HepG2 (cell line): Measurements from ENCODE around the gene OTOGL. TPM values are rescaled to one million over a fixed set of nuclear protein-coding genes. Genes with fewer than 3 reads are reported as not detected.

Experiments
- ATAC-seq: fragments of 200-7000 bp; cut with Tn5 transposase; 3 replicates; pipeline ENCODE4 v1.9.1; 2020; ENCODE audit warnings: mild to moderate bottlenecking, moderate library complexity
- BruUV-seq: library from RNA; stranded (reverse); fragments of 400-500 nt; replicated peaks from 2 replicates; lab custom pipeline; 2021; lab: Mats Ljungman, UMichigan
- CTCF ChIA-PET: fragments of 300-600 bp; formaldehyde crosslinking; extraction: SDS; loops from one replicate; lab custom pipeline; 2021; ENCODE audit warnings: low total read pairs, inconsistent platforms, low intra/inter-chr PET ratio; lab: Yijun Ruan, JAX
- POLR2A ChIA-PET: fragments of 350-600 bp; sonication (Branson Sonifier 250); formaldehyde crosslinking; loops from one replicate; lab custom pipeline; 2020; ENCODE audit warnings: antibody characterized with exemption, inconsistent platforms; lab: Yijun Ruan, JAX
- DNase-seq: peaks from one replicate; pipeline ENCODE4 v3.0.0-alpha.2; 2015; ENCODE audit warnings: low spot score
- FAIRE-seq: peaks from 3 replicates; lab custom pipeline; 2011; peaks lifted over from hg19 to GRCh38; lab: Jason Lieb, UNC
- H2AFZ ChIP-seq: one replicate; pipeline ENCODE4 v1.6.1; 2011; ENCODE audit warnings: low read length, inconsistent platforms
- H3K27ac ChIP-seq: fragments of 300-600 bp; 3 replicates; pipeline ENCODE4 v1.8.0; 2011; ENCODE audit warnings: mixed run types, mild to moderate bottlenecking, mixed read lengths, low read length, inconsistent platforms; ENCODE audit not compliant: insufficient read depth; ENCODE audit errors: extremely low read length
- H3K27me3 ChIP-seq, 2 experiments: fragments of 200-600 bp in 1 of 2; 2 replicates in 1 of 2; 3 replicates in 1 of 2; pipeline versions ENCODE4 v1.6.0 to v1.8.0; 2011; ENCODE audit warnings: low read length in 2 of 2, mild to moderate bottlenecking in 2 of 2, moderate library complexity in 2 of 2, inconsistent platforms in 1 of 2; ENCODE audit not compliant: insufficient read depth in 2 of 2, control insufficient read depth in 1 of 2
- H3K36me3 ChIP-seq, 2 experiments: fragments of 200-600 bp in 1 of 2; replicated peaks in 1 of 2; 2 replicates in 1 of 2; 3 replicates in 1 of 2; pipeline versions ENCODE4 v1.5.1 to v1.8.0; 2011; ENCODE audit warnings: low read length in 2 of 2, inconsistent platforms in 1 of 2; ENCODE audit not compliant: insufficient read depth in 2 of 2, control insufficient read depth in 1 of 2
- H3K4me1 ChIP-seq: 2 replicates; pipeline ENCODE4 v1.5.1; 2012; ENCODE audit warnings: low read length, inconsistent platforms; ENCODE audit not compliant: insufficient read depth
- H3K4me2 ChIP-seq: 2 replicates; pipeline ENCODE4 v1.6.0; 2011; ENCODE audit warnings: low read depth, low read length, inconsistent platforms
- H3K4me3 ChIP-seq, 3 experiments: fragments of 200-600 bp in 1 of 3; sonication (generic), shearing (Covaris generic) in 1 of 3; replicated peaks in 1 of 3; 2 replicates each; pipeline ENCODE4 v1.5.1; 2011 to 2016; ENCODE audit warnings: low read length in 3 of 3, inconsistent platforms in 2 of 3, low read depth in 2 of 3, mild to moderate bottlenecking in 2 of 3, control low read depth in 1 of 3, mixed read lengths in 1 of 3; ENCODE audit not compliant: insufficient read depth in 1 of 3
- H3K79me2 ChIP-seq: one replicate; pipeline ENCODE4 v1.6.1; 2011; ENCODE audit warnings: low read length, inconsistent platforms; ENCODE audit not compliant: insufficient read depth
- H3K9ac ChIP-seq: 2 replicates; pipeline ENCODE4 v1.6.0; 2011; ENCODE audit warnings: mild to moderate bottlenecking, low read depth, low read length, inconsistent platforms; ENCODE audit not compliant: insufficient read depth
- H3K9me3 ChIP-seq: 2 replicates; pipeline ENCODE4 v1.5.1; 2012; ENCODE audit warnings: mild to moderate bottlenecking, low read length
- H4K20me1 ChIP-seq: 2 replicates; pipeline ENCODE4 v1.6.0; 2011; ENCODE audit warnings: inconsistent platforms, mild to moderate bottlenecking, low read length, moderate library complexity; ENCODE audit not compliant: insufficient read depth
- HNRNPH1 ChIP-seq: fragments of 200-400 bp; formaldehyde crosslinking; optimal IDR thresholded peaks from 2 replicates; pipeline ENCODE3; 2017; ENCODE audit warnings: mild to moderate bottlenecking, low read depth, low read length
- IKZF4 ChIP-seq: sonication (generic); formaldehyde crosslinking; IDR thresholded peaks from 2 replicates; pipeline ENCODE4 v1.5.1; 2020; ENCODE audit warnings: borderline replicate concordance, mild to moderate bottlenecking, low read depth, missing genetic modification reagents; ENCODE audit errors: not compliant biosample characterization
- KDM3A ChIP-seq: IDR thresholded peaks from 2 replicates; pipeline ENCODE4 v1.6.1; 2018; ENCODE audit warnings: low read depth, missing compliant biosample characterization
- NFE2L2 ChIP-seq: fragments of 150-350 bp; IDR thresholded peaks from 2 replicates; pipeline ENCODE4 v1.6.1; 2014; ENCODE audit warnings: low read length
- RXRB ChIP-seq: IDR thresholded peaks from 2 replicates; pipeline ENCODE4 v1.6.1; 2016; ENCODE audit warnings: borderline replicate concordance, missing genetic modification reagents, missing compliant biosample characterization
- SRSF9 ChIP-seq: fragments of 200-400 bp; formaldehyde crosslinking; IDR thresholded peaks from 2 replicates; pipeline ENCODE4 v1.6.1; 2018; ENCODE audit warnings: borderline replicate concordance, mild to moderate bottlenecking, low read depth, low read length; ENCODE audit not compliant: insufficient read depth, poor library complexity, severe bottlenecking
- ZBTB7A ChIP-seq: sonication (generic); formaldehyde crosslinking; IDR thresholded peaks from 2 replicates; pipeline ENCODE4 v1.8.0; 2022; ENCODE audit warnings: mild to moderate bottlenecking, missing genetic modification reagents
- ZNF253 ChIP-seq: sonication (generic); formaldehyde crosslinking; IDR thresholded peaks from 2 replicates; pipeline ENCODE4 v1.8.0; 2022; ENCODE audit warnings: mild to moderate bottlenecking, missing genetic modification reagents, borderline replicate concordance
- ZNF282 ChIP-seq: fragments of 450-650 bp; IDR thresholded peaks from 2 replicates; pipeline ENCODE4 v1.6.1; 2018; ENCODE audit not compliant: partially characterized antibody
- ZNF713 ChIP-seq: sonication (generic); formaldehyde crosslinking; IDR thresholded peaks from 2 replicates; pipeline ENCODE4 v1.4.0; 2020; ENCODE audit warnings: mild to moderate bottlenecking, missing genetic modification reagents
- in situ Hi-C: cut with HindIII; loops from 2 replicates; pipeline ENCODE4 v1.10.0; 2017; ENCODE audit warnings: low pct_unique_long_range_greater_than_20kb; ENCODE audit not compliant: extremely low pct_ligation_motif_present
- intact Hi-C: fragments of 100-400 bp; cut with micrococcal nuclease; formaldehyde crosslinking; loops from one replicate; pipeline ENCODE4 v1.10.0; 2022; ENCODE audit not compliant: unreplicated experiment
- polyA plus RNA-seq, 8 experiments: library from polyadenylated mRNA; depleted of rRNA in 3 of 8; stranded (reverse) in 7 of 8; unstranded in 1 of 8; fragments of >200 nt; fragmentation: Illumina TruSeq in 4 of 8; extraction: Trizol in 4 of 8; gene quantifications; 2 replicates each; pipeline versions ENCODE4 v1.2.1 to v1.2.3, GENCODE V29; 2011 to 2016; ENCODE audit warnings: low read depth in 4 of 8, missing spikeins in 1 of 8, mixed read lengths in 1 of 8; ENCODE audit not compliant: insufficient read depth in 1 of 8
- total RNA-seq, 5 experiments: library from RNA; depleted of rRNA; stranded (reverse); fragments of >200 nt; fragmentation: Illumina TruSeq; extraction: Trizol; gene quantifications; 2 replicates each; pipeline ENCODE4 v1.2.3, GENCODE V29; 2016; ENCODE audit warnings: low read depth in 1 of 5
- TF ChIP-seq, protein P1 (sequence below): sonication (generic); formaldehyde crosslinking; IDR thresholded peaks from 2 replicates; pipeline ENCODE4 v1.5.1; 2020; ENCODE audit warnings: mild to moderate bottlenecking, missing genetic modification reagents, moderate library complexity
- TF ChIP-seq, protein P2 (sequence below): sonication (generic); formaldehyde crosslinking; IDR thresholded peaks from 2 replicates; pipeline ENCODE4 v1.4.0; 2020; ENCODE audit warnings: missing genetic modification reagents
- TF ChIP-seq, protein P3 (sequence below): sonication (generic); formaldehyde crosslinking; IDR thresholded peaks from 2 replicates; pipeline ENCODE4 v1.4.0; 2020; ENCODE audit warnings: mild to moderate bottlenecking, missing genetic modification reagents
- TF ChIP-seq, protein P4 (sequence below): sonication (generic); formaldehyde crosslinking; conservative IDR thresholded peaks from 2 replicates; pipeline ENCODE4 v1.4.0; 2020; ENCODE audit warnings: missing genetic modification reagents

Gene OTOGL
- total and polyA plus RNA-seq, 2 of the 13 experiments (the other 11 are each of a cell fraction or from before 2014, with no cell fraction given): not detected

DNA sequence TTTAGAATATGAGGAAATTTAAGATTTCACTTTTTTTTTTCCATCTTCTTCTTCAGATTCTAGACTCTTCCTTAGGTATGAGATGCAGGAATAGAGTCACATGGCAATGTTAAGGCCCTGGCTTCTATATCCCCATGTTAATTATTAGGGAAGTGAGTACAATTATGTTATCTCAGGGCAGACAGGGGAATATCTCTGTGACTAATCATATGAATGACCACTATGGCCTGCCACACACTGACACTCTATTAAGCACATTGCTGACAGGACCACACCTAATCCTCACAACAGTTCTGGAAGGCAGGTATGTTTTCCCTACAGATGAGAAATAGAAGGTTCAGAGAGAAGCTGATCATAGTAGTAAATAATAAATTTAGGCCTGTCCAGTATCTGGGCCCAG is 275.3 kb downstream of the OTOGL start:
- no peak overlapping the region for H2AFZ ChIP-seq
- FAIRE-seq (no peak), ATAC-seq (no peak), DNase-seq (no peak)
- in situ Hi-C loops (no loop called here), intact Hi-C loops (no loop called here)
- H3K4me3 ChIP-seq: no peak overlapping the region
- ChIA-PET POLR2A (no interaction called here), CTCF (no interaction called here)
- H3K4me1 ChIP-seq: no peaks in the 10 kb centered on the region
- H3K79me2 ChIP-seq: no peaks in the 10 kb centered on the region
- H3K27me3 ChIP-seq: no peaks in the 10 kb centered on the region
- H3K4me2 ChIP-seq: no peak overlapping the region
- no peak overlapping the region for H3K9ac ChIP-seq
- no peaks in the 10 kb centered on the region for H4K20me1 ChIP-seq
- H3K36me3 ChIP-seq: no peaks in the 10 kb centered on the region
- no peaks in the 10 kb centered on the region for H3K9me3 ChIP-seq
- H3K27ac ChIP-seq: no peak overlapping the region
- BruUV-seq: no TSS peak
- TF ChIP-seq RXRB (no peak), ZBTB7A (CRISPR knock-in tag) (no peak), ZNF713 (CRISPR knock-in tag) (no peak), ZNF282 (no peak), HNRNPH1 (no peak), NFE2L2 (no peak), KDM3A (CRISPR knock-in tag) (no peak), SRSF9 (no peak), ZNF253 (CRISPR knock-in tag) (no peak), IKZF4 (CRISPR knock-in tag) (no peak)
- TF ChIP-seq, protein P1, sequence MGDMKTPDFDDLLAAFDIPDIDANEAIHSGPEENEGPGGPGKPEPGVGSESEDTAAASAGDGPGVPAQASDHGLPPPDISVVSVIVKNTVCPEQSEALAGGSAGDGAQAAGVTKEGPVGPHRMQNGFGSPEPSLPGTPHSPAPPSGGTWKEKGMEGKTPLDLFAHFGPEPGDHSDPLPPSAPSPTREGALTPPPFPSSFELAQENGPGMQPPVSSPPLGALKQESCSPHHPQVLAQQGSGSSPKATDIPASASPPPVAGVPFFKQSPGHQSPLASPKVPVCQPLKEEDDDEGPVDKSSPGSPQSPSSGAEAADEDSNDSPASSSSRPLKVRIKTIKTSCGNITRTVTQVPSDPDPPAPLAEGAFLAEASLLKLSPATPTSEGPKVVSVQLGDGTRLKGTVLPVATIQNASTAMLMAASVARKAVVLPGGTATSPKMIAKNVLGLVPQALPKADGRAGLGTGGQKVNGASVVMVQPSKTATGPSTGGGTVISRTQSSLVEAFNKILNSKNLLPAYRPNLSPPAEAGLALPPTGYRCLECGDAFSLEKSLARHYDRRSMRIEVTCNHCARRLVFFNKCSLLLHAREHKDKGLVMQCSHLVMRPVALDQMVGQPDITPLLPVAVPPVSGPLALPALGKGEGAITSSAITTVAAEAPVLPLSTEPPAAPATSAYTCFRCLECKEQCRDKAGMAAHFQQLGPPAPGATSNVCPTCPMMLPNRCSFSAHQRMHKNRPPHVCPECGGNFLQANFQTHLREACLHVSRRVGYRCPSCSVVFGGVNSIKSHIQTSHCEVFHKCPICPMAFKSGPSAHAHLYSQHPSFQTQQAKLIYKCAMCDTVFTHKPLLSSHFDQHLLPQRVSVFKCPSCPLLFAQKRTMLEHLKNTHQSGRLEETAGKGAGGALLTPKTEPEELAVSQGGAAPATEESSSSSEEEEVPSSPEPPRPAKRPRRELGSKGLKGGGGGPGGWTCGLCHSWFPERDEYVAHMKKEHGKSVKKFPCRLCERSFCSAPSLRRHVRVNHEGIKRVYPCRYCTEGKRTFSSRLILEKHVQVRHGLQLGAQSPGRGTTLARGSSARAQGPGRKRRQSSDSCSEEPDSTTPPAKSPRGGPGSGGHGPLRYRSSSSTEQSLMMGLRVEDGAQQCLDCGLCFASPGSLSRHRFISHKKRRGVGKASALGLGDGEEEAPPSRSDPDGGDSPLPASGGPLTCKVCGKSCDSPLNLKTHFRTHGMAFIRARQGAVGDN (CRISPR knock-in tag): no peak
- TF ChIP-seq, protein P2, sequence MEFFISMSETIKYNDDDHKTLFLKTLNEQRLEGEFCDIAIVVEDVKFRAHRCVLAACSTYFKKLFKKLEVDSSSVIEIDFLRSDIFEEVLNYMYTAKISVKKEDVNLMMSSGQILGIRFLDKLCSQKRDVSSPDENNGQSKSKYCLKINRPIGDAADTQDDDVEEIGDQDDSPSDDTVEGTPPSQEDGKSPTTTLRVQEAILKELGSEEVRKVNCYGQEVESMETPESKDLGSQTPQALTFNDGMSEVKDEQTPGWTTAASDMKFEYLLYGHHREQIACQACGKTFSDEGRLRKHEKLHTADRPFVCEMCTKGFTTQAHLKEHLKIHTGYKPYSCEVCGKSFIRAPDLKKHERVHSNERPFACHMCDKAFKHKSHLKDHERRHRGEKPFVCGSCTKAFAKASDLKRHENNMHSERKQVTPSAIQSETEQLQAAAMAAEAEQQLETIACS: no peak
- TF ChIP-seq, protein P3, sequence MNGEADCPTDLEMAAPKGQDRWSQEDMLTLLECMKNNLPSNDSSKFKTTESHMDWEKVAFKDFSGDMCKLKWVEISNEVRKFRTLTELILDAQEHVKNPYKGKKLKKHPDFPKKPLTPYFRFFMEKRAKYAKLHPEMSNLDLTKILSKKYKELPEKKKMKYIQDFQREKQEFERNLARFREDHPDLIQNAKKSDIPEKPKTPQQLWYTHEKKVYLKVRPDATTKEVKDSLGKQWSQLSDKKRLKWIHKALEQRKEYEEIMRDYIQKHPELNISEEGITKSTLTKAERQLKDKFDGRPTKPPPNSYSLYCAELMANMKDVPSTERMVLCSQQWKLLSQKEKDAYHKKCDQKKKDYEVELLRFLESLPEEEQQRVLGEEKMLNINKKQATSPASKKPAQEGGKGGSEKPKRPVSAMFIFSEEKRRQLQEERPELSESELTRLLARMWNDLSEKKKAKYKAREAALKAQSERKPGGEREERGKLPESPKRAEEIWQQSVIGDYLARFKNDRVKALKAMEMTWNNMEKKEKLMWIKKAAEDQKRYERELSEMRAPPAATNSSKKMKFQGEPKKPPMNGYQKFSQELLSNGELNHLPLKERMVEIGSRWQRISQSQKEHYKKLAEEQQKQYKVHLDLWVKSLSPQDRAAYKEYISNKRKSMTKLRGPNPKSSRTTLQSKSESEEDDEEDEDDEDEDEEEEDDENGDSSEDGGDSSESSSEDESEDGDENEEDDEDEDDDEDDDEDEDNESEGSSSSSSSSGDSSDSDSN (CRISPR knock-in tag): no peak
- TF ChIP-seq, protein P4, sequence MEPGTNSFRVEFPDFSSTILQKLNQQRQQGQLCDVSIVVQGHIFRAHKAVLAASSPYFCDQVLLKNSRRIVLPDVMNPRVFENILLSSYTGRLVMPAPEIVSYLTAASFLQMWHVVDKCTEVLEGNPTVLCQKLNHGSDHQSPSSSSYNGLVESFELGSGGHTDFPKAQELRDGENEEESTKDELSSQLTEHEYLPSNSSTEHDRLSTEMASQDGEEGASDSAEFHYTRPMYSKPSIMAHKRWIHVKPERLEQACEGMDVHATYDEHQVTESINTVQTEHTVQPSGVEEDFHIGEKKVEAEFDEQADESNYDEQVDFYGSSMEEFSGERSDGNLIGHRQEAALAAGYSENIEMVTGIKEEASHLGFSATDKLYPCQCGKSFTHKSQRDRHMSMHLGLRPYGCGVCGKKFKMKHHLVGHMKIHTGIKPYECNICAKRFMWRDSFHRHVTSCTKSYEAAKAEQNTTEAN: no peak
